Stimulated activated naive CD8-positive, alpha-beta T cell treated with anti-CD3 and anti-CD28 coated beads, Interleukin-15, amount 100 ng/mL, for 72 hours (primary cell): ENCODE data around the gene FCHO2.
"Not testable (repeated sequence)": the region's sequence is repeated elsewhere in the genome, so short reads cannot be mapped to it uniquely, and the experiment has no call there.

Experiments used
- ATAC-seq: fragments of 150-1000 bp; cut with Tn5 transposase; 2 replicates; pipeline ENCODE4 v1.10.0; 2021; ENCODE audit warnings: mild to moderate bottlenecking, moderate library complexity
- DNase-seq, 2 donors: peaks; one replicate each; pipeline ENCODE4 v3.0.0; 2021 to 2022
- H3K27ac Mint-ChIP-seq, 2 donors: one replicate each; pipeline ENCODE4 v1.8.0; 2022; ENCODE audit warnings: mild to moderate bottlenecking in 2 of 2, mixed read lengths in 2 of 2, moderate library complexity in 2 of 2
- H3K27me3 Mint-ChIP-seq: one replicate; pipeline ENCODE4 v1.8.0; 2022; ENCODE audit warnings: mixed read lengths
- H3K4me1 Mint-ChIP-seq: one replicate; pipeline ENCODE4 v1.8.0; 2022; ENCODE audit warnings: mild to moderate bottlenecking, mixed read lengths
- H3K4me3 Mint-ChIP-seq, 2 donors: one replicate each; pipeline ENCODE4 v1.8.0; 2022; ENCODE audit warnings: mild to moderate bottlenecking in 2 of 2, mixed read lengths in 2 of 2, moderate library complexity in 1 of 2
- H3K9me3 Mint-ChIP-seq, 2 donors: one replicate each; pipeline ENCODE4 v1.8.0; 2022; ENCODE audit warnings: mixed read lengths in 2 of 2

FCHO2 gene

GRCh38 chr5:73005886-73006285, 50.0 kb downstream of the FCHO2 start:
- Mint-ChIP-seq H3K9me3 (no peaks in the 10 kb centered on the region), H3K4me3 (no peak overlapping the region), H3K27ac (no peak overlapping the region), H3K27me3 (peaks cover 9% of the 10 kb centered on the region), H3K4me1 (no peaks in the 10 kb centered on the region)
- ATAC-seq (no peak), DNase-seq (no peak)

DNA sequence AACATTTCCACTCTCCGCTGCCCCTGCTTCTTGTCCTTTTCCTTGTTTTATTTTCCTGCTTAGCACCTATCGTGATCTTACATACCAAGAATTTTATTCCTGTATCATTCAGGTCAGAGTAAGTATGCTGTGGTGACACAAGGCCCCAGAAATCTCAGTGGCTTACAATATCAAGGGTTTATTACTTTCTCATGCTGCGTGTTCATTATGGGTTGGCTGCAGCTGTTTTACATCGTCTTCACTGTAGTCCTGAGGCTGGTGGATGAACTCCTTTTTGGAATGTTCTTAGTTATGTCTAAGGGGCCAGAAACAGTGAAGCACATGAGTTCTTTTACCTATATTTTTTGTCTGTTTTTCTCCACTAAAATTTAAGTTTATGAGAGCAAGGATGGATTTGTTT, 51.2 kb downstream of the FCHO2 start:
- no peaks in the 10 kb centered on the region for H3K27me3 Mint-ChIP-seq
- H3K4me1 Mint-ChIP-seq: no peaks in the 10 kb centered on the region
- no peaks in the 10 kb centered on the region for H3K9me3 Mint-ChIP-seq
- ATAC-seq (no peak), DNase-seq (no peak)
- H3K27ac Mint-ChIP-seq: no peak overlapping the region
- H3K4me3 Mint-ChIP-seq: no peak overlapping the region

- no peak overlapping the region for H3K27ac Mint-ChIP-seq
- H3K9me3 Mint-ChIP-seq: no peaks in the 10 kb centered on the region
- no peak overlapping the region for H3K4me3 Mint-ChIP-seq
- no peak for DNase-seq
- ATAC-seq: no peak
- no peaks in the 10 kb centered on the region for H3K27me3 Mint-ChIP-seq
- H3K4me1 Mint-ChIP-seq: no peaks in the 10 kb centered on the region
Measured at GRCh38 chr5:73008831-73009230, 53.0 kb downstream of the FCHO2 start.

DNA sequence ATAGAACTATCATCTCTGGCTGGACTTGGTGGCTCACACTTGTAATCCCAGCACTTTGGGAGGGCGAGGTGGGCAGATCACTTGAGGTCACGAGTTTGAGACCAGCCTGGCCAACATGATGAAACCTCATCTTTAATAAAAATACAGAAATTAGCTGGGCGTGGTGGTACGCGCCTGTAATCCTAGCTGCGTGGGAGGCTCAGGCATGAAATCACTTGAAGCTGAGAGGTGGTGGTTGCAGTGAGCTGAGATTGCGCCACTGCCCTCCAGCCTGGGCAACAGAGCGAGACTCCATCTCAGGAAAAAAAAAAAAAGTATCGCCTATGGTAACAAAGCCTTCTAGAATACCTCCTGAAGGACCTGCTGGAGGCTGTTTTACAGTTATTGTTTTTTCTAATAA, 55.8 kb downstream of the FCHO2 start:
- ATAC-seq, H3K27ac Mint-ChIP-seq, DNase-seq, H3K27me3 Mint-ChIP-seq, H3K9me3 Mint-ChIP-seq, H3K4me1 Mint-ChIP-seq, H3K4me3 Mint-ChIP-seq: not testable (repeated sequence)

DNA sequence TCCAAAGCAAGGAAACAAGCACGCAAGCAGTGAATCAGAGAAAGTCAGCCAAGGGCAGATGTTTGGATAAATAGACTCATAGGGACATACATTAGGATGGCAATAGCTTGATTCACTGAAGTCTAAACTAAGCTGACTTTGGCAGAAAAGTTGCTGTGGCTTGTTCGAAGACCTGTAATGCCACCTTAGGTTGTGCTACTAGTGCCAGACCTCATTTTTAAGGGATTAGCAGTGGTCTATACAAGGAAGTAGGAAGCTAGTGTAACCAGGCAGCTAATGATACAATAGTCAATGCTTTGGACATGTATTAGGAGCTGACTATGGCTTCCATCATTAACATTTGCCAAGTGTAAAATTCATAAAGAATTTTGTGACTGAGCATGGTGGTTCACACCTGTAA, 63.1 kb downstream of the FCHO2 start:
- Mint-ChIP-seq H3K4me3 (no peak overlapping the region), H3K4me1 (no peaks in the 10 kb centered on the region), H3K9me3 (no peaks in the 10 kb centered on the region), H3K27me3 (peaks cover 12% of the 10 kb centered on the region), H3K27ac (no peak overlapping the region)
- DNase-seq: no peak
- ATAC-seq: no peak

GRCh38 chr5:73019766-73020165, 63.9 kb downstream of the FCHO2 start:
- peaks cover 12% of the 10 kb centered on the region for H3K27me3 Mint-ChIP-seq
- H3K27ac Mint-ChIP-seq: no peak overlapping the region
- H3K9me3 Mint-ChIP-seq: no peaks in the 10 kb centered on the region
- ATAC-seq: peak; percentile 37
- no peak overlapping the region for H3K4me3 Mint-ChIP-seq
- H3K4me1 Mint-ChIP-seq: no peaks in the 10 kb centered on the region
- no peak for DNase-seq

DNA sequence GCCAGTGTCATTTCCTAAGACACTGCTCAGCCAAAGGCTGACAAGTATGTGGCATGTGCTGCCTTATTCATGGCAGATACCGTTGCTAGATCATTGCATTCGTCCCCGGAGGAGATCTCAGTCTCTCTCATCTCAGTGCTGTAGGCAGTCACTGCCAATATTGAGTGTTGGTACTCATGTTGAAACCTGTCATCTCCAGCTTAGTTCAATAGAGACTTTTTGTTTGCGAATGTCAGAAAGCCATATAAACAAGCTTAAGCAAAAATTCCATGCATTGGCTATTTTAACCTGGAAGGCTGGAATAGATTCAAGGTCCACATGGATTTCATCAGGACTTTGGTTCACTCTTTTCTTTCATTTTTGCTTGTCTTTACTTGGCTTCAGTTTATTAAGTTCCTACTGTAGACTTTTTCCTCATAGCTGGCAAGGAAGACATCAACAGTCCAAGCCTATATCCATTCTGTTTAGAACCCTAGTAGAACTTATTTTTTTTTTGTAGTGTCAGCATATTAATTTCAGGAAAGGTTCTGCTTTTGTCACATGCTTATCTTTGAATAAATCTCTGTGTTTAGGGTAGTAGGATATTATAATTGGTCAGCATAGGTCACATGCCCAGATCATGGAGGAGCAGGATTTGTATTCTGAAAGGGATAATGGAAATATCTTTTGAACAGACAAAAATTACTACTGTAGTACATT, 66.8 kb downstream of the FCHO2 start:
- H3K27ac Mint-ChIP-seq: no peak overlapping the region
- H3K27me3 Mint-ChIP-seq: peaks cover 12% of the 10 kb centered on the region
- ATAC-seq (no peak), DNase-seq (no peak)
- no peaks in the 10 kb centered on the region for H3K9me3 Mint-ChIP-seq
- no peaks in the 10 kb centered on the region for H3K4me1 Mint-ChIP-seq
- no peak overlapping the region for H3K4me3 Mint-ChIP-seq

GRCh38 chr5:73024946-73025544, 69.2 kb downstream of the FCHO2 start:
- H3K27ac Mint-ChIP-seq, H3K4me3 Mint-ChIP-seq, ATAC-seq, H3K9me3 Mint-ChIP-seq, DNase-seq, H3K4me1 Mint-ChIP-seq: not testable (repeated sequence)
- peaks cover 12% of the 10 kb centered on the region for H3K27me3 Mint-ChIP-seq

DNA sequence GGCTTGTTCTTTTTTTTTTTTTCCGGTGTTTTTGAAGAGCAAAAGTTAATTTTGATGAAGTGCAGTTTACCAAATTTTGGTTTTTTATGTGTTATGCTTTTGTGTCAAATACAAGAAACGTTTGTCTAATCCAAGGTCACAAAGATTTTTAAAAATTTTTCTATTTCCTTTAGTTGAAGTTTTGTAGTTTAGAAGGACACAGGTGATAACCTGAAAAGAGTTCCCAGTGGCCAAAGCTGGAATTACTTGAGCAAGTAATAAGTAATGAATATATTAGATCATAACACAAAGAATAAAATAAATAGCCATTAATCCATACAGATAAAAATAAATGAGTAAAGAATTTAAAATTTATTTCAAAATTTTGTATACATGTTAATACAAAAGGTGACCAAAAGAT, 71.5 kb downstream of the FCHO2 start:
- Mint-ChIP-seq H3K9me3 (no peaks in the 10 kb centered on the region), H3K27ac (no peak overlapping the region), H3K27me3 (no peaks in the 10 kb centered on the region), H3K4me3 (no peak overlapping the region), H3K4me1 (no peaks in the 10 kb centered on the region)
- ATAC-seq (no peak), DNase-seq (no peak)

- no peak for ATAC-seq
Measured at GRCh38 chr5:73027816-73028215, 72.0 kb downstream of the FCHO2 start.

DNA sequence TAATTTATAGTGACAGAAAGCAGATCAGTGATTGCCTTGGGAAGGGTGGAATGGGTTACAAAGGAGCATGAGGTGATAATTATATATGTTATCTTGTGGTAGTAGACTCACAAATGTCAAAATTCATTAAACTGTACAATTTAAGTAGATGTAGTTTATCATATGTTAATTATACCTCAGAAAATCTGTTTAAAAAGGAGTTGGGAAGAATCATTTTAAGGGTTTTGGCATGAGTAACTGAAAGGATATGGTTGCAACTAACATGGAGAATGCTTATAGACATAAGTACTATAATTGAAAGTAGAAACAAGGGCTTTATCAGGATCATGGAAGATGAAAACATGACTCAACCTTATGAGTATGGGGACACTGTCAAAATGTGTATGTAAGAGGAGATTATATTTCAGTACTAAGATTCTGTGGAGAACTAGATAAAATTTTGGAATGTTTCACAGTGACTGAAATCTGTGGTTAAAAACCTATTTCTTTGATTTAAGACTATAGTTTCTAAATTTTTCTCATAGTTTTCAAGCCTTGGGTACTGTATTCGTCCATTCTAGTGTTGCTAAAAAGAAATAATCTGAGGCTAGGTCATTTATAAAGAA, 73.3 kb downstream of the FCHO2 start:
- no peaks in the 10 kb centered on the region for H3K9me3 Mint-ChIP-seq
- H3K27me3 Mint-ChIP-seq: no peaks in the 10 kb centered on the region
- ATAC-seq (no peak), DNase-seq (no peak)
- H3K4me3 Mint-ChIP-seq: no peak overlapping the region
- H3K27ac Mint-ChIP-seq: no peak overlapping the region
- H3K4me1 Mint-ChIP-seq: no peaks in the 10 kb centered on the region

More at GRCh38 chr5:73027816-73028215, 72.0 kb downstream of the FCHO2 start:
- Mint-ChIP-seq H3K4me3 (no peak overlapping the region), H3K4me1 (no peaks in the 10 kb centered on the region), H3K27me3 (no peaks in the 10 kb centered on the region), H3K27ac (no peak overlapping the region), H3K9me3 (no peaks in the 10 kb centered on the region)
- no peak for DNase-seq

- ATAC-seq (no peak), DNase-seq (no peak)
- Mint-ChIP-seq H3K9me3 (no peaks in the 10 kb centered on the region), H3K27me3 (no peaks in the 10 kb centered on the region), H3K4me1 (no peaks in the 10 kb centered on the region), H3K4me3 (no peak overlapping the region), H3K27ac (no peak overlapping the region)
Measured at GRCh38 chr5:73030531-73030930, 74.7 kb downstream of the FCHO2 start.

GRCh38 chr5:73030995-73031394, 75.2 kb downstream of the FCHO2 start:
- no peaks in the 10 kb centered on the region for H3K9me3 Mint-ChIP-seq
- H3K27me3 Mint-ChIP-seq: no peaks in the 10 kb centered on the region
- no peak overlapping the region for H3K27ac Mint-ChIP-seq
- ATAC-seq: no peak
- DNase-seq: no peak
- H3K4me3 Mint-ChIP-seq: no peak overlapping the region
- no peaks in the 10 kb centered on the region for H3K4me1 Mint-ChIP-seq

GRCh38 chr5:73031839-73032238, 76.0 kb downstream of the FCHO2 start:
- ATAC-seq: no peak
- no peaks in the 10 kb centered on the region for H3K9me3 Mint-ChIP-seq
- no peaks in the 10 kb centered on the region for H3K4me1 Mint-ChIP-seq
- no peak overlapping the region for H3K4me3 Mint-ChIP-seq
- H3K27me3 Mint-ChIP-seq: no peaks in the 10 kb centered on the region
- no peak overlapping the region for H3K27ac Mint-ChIP-seq
- DNase-seq: no peak

- H3K27me3 Mint-ChIP-seq: no peaks in the 10 kb centered on the region
- no peak overlapping the region for H3K27ac Mint-ChIP-seq
- no peak for DNase-seq
- H3K4me1 Mint-ChIP-seq: no peaks in the 10 kb centered on the region
- ATAC-seq: no peak
- no peaks in the 10 kb centered on the region for H3K9me3 Mint-ChIP-seq
- no peak overlapping the region for H3K4me3 Mint-ChIP-seq
Measured at GRCh38 chr5:73032635-73033034, 76.8 kb downstream of the FCHO2 start.

GRCh38 chr5:73037545-73037944, 81.7 kb downstream of the FCHO2 start:
- Mint-ChIP-seq H3K4me3 (no peak overlapping the region), H3K27me3 (no peaks in the 10 kb centered on the region), H3K9me3 (no peaks in the 10 kb centered on the region), H3K4me1 (no peaks in the 10 kb centered on the region), H3K27ac (no peak overlapping the region)
- no peak for ATAC-seq
- no peak for DNase-seq
